NCI-H526 treated with DMSO at 0.1 percent for 48 hours (cell line): ENCODE measurements around the gene ERBB4.

Experiments
- DNase-seq: peaks from one replicate; lab custom pipeline; 2025; lab: John Stamatoyannopoulos, UW

Gene ERBB4

GRCh38 chr2:212364112-212364985 lies 174.3 kb downstream of the ERBB4 start:
- peak; percentile 61 for DNase-seq

GRCh38 chr2:212361174-212361756 lies 177.3 kb downstream of the ERBB4 start:
- peak; percentile 98 for DNase-seq

- DNase-seq, result peak; percentile 77
Observed at GRCh38 chr2:212360068-212360460, 178.5 kb downstream of the ERBB4 start.

GRCh38 chr2:212359425-212360067 lies 179.1 kb downstream of the ERBB4 start:
- peak; percentile 80 for DNase-seq

GRCh38 chr2:212357606-212358005 lies 181.0 kb downstream of the ERBB4 start:
- peak; percentile 35 for DNase-seq

GRCh38 chr2:212354382-212354781 lies 184.2 kb downstream of the ERBB4 start:
- no peak for DNase-seq

GRCh38 chr2:212348501-212348900 lies 190.1 kb downstream of the ERBB4 start:
- DNase-seq, result no peak

GRCh38 chr2:212346865-212347264 lies 191.7 kb downstream of the ERBB4 start:
- no peak for DNase-seq

- no peak for DNase-seq
Observed at GRCh38 chr2:212345966-212346365, 192.6 kb downstream of the ERBB4 start.

- no peak for DNase-seq
Observed at GRCh38 chr2:212344131-212344530, 194.5 kb downstream of the ERBB4 start.

GRCh38 chr2:212343167-212343566 lies 195.4 kb downstream of the ERBB4 start:
- DNase-seq, result no peak

- DNase-seq, result no peak
Observed at GRCh38 chr2:212337486-212338343, 200.9 kb downstream of the ERBB4 start.

GRCh38 chr2:212337036-212337435 lies 201.6 kb downstream of the ERBB4 start:
- DNase-seq, result no peak

GRCh38 chr2:212330263-212330662 lies 208.3 kb downstream of the ERBB4 start:
- no peak for DNase-seq

GRCh38 chr2:212328712-212329496 lies 209.7 kb downstream of the ERBB4 start:
- no peak for DNase-seq

GRCh38 chr2:212328136-212328535 lies 210.5 kb downstream of the ERBB4 start:
- DNase-seq, result no peak

- DNase-seq, result no peak
Observed at GRCh38 chr2:212327171-212327809, 211.3 kb downstream of the ERBB4 start.

GRCh38 chr2:212318636-212319035 lies 220.0 kb downstream of the ERBB4 start:
- DNase-seq, result no peak

GRCh38 chr2:212314680-212315079 lies 223.9 kb downstream of the ERBB4 start:
- DNase-seq, result no peak

- no peak for DNase-seq
Observed at GRCh38 chr2:212311807-212312404, 226.7 kb downstream of the ERBB4 start.
